Adrenal gland (tissue), 12 donors: ENCODE results near the gene ENDOV. TPM values are rescaled to one million over a fixed set of nuclear protein-coding genes. Genes with fewer than 3 reads are reported as not detected.

Experiments used
- DNase-seq, 7 donors: peaks; one replicate each; pipeline ENCODE4 v3.0.0-alpha.2; 2019 to 2020
- H3K27ac ChIP-seq, 5 donors: fragments of 200-600 bp; sonication (generic) in 4 of 5; 1 replicate in 3 of 5; 2 replicates in 2 of 5; pipeline versions ENCODE4 v1.5.1 to v1.8.0; 2016 to 2020; ENCODE audit warnings: mild to moderate bottlenecking in 1 of 5
- H3K27me3 ChIP-seq: fragments of 200-600 bp; 2 replicates; pipeline ENCODE4 v1.8.0; 2021
- H3K36me3 ChIP-seq, 2 donors: fragments of 200-600 bp; replicated peaks in 1 of 2; 1 replicate in 1 of 2; 2 replicates in 1 of 2; pipeline versions ENCODE4 v1.5.1 to v1.8.0; 2018 to 2022
- H3K4me1 ChIP-seq, 2 donors: fragments of 200-600 bp; replicated peaks in 1 of 2; 1 replicate in 1 of 2; 2 replicates in 1 of 2; pipeline versions ENCODE4 v1.5.1 to v1.8.0; 2018 to 2021
- H3K4me3 ChIP-seq, 4 donors: fragments of 200-600 bp; sonication (generic) in 3 of 4; one replicate each; pipeline ENCODE4 v1.5.1; 2016 to 2018
- H3K9me3 ChIP-seq, 3 donors: fragments of 200-600 bp; sonication (generic) in 1 of 3; replicated peaks in 1 of 3; 1 replicate in 2 of 3; 2 replicates in 1 of 3; pipeline versions ENCODE4 v1.5.1 to v1.8.0; 2016 to 2021
- POLR2A ChIP-seq, 2 donors: fragments of 450-650 bp; IDR thresholded peaks; one replicate each; pipeline ENCODE4 v1.6.1; 2017; ENCODE audit warnings: antibody characterized with exemption in 2 of 2, mild to moderate bottlenecking in 2 of 2, moderate library complexity in 1 of 2
- WGBS, 4 donors: extraction: QIAGEN DNeasy Blood & Tissue Kit in 2 of 4; methylation state at CpG; one replicate each; pipeline versions ENCODE4 v1.1.5 to v1.1.7; 2013 to 2017; 5-methylcytosine and 5-hydroxymethylcytosine counted together
- intact Hi-C, 2 donors: fragments of 100-400 bp; cut with DNase I; formaldehyde crosslinking; loops; one replicate each; pipeline versions ENCODE4 v1.14.1 to v1.15.0; 2022 to 2023
- polyA plus RNA-seq, 3 donors: library from polyadenylated mRNA; stranded (reverse); fragments of 200-250 nt in 2 of 3; fragments of 350-450 nt in 1 of 3; fragmentation: Illumina TruSeq in 1 of 3; extraction: RNeasy Lipid Tissue Mini Kit (QIAGEN cat#74804) in 1 of 3; gene quantifications; one replicate each; pipeline ENCODE4 v1.2.3, GENCODE V29; 2013 to 2014
- total RNA-seq, 9 donors: library from RNA; depleted of rRNA in 4 of 9; stranded (reverse); fragments of >200 nt in 4 of 9; fragments of 120-200 nt in 1 of 9; fragmentation: NEBNext Ultra II Directional in 1 of 9; extraction: Animal tissue kit (Norgen Biotek cat#: 25700) in 1 of 9; gene quantifications; one replicate each; pipeline versions ENCODE4 v1.1.0 to v1.2.4, GENCODE V29; 2013 to 2023
- TF ChIP-seq, protein P1 (sequence below), 6 experiments: fragments of 450-650 bp in 4 of 6; fragments of 200-600 bp in 2 of 6; sonication (generic) in 1 of 6; IDR thresholded peaks; 1 replicate in 5 of 6; 2 replicates in 1 of 6; pipeline versions ENCODE4 v1.5.1 to v1.8.0; 2016 to 2021; ENCODE audit warnings: antibody characterized with exemption in 6 of 6, mild to moderate bottlenecking in 2 of 6, moderate library complexity in 1 of 6
- donor health status: healthy with polysubstance abuse.
- donor health status: Bipolar disorder and iron deficiency.
- donor health status: DM: yes; HTN: yes; CAD: no.
- donor health status: DM: no; HTN: no; CAD: no.
- donor health status: DM: no; HTN: no; CAD: no.
- donor health status: DM: yes; HTN: yes; CAD: no.

Gene ENDOV
- total and polyA plus RNA-seq, 12 donors: 7.1 to 31.9 (median 18.3) TPM

DNA sequence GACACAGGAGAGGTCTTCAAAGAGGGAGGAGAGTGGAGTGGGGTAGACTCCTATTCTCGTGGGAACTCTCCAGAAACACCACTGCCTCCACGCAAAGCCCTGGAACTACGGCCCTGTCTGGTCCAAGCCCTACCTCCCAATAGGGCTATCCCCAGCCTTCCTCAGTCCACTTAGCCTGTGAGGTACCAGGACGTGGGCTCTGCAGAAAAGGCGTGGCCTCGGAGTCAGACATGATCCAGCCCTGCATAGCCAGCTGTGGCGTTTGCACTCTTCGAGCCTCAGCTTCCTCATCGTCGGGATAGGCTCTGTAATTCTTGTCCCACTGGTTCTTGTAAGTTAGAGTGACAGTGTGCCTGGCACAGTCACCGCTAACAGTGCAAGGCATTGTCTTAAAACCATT is 13.8 kb downstream of the ENDOV start:
- no peak for DNase-seq

DNA sequence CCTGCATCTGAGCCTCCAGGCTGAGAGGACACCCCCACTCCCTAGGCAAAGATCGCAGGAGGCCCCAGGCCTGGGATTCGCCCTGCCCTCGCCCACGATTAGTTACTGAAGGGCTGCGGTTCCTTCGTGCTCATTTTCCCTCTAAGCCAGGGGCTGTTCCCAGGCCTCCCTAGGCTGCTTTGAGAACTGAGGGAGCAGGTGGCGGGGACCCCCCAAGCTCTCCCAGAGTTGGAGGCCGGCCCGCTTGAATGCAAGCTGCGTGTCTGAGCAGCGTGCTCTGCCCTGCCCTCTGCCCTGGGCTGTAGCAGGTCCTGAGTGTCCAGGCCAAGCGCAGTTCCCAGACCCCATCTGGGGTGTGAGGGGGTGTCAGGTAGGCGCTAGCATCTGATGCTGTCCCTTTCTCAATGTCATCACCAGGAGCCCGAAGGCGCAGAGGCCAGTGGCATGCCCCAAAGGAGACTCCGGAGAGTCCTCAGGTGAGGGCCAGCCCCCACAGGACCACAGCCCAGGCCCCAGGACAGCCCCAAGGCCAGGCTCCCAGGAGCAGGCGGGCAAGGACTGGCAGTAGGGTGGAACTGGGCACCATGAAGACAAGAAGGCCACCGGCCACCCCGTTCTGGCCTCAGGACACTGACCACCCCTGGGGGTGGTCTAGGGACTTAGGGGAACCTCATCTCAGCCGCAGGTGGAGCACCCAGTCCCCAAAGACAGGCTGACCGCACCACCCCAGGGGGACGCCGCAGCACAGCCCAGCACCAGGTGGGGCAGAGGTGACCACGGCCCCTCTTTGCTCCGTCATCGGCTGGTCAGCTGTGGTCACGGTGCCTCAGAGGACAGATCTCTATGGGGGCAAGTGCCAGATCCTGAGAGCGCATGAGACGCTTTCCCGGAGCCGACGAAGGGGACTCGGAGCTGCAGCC is 14.6 kb downstream of the ENDOV start:
- Histone ChIP-seq H3K4me1 (peaks cover 0 to 12% of the 10 kb centered on the region in 2 donors), H3K9me3 (no peaks in the 10 kb centered on the region), H3K27ac (no peak overlapping the region), H3K36me3 (no peaks in the 10 kb centered on the region), H3K27me3 (no peaks in the 10 kb centered on the region), H3K4me3 (no peak overlapping the region)
- WGBS, 4 donors: 93 to 96% (median 95%) methylated on average over 13 to 33 of the region's 33 CpGs
- no peak for DNase-seq
- intact Hi-C loops: loop anchor here (5.0 to 10.0 kb wide), 4 partner anchors 43 to 553 kb away; no protein-coding TSS in a partner anchor
- TF ChIP-seq, protein P1, sequence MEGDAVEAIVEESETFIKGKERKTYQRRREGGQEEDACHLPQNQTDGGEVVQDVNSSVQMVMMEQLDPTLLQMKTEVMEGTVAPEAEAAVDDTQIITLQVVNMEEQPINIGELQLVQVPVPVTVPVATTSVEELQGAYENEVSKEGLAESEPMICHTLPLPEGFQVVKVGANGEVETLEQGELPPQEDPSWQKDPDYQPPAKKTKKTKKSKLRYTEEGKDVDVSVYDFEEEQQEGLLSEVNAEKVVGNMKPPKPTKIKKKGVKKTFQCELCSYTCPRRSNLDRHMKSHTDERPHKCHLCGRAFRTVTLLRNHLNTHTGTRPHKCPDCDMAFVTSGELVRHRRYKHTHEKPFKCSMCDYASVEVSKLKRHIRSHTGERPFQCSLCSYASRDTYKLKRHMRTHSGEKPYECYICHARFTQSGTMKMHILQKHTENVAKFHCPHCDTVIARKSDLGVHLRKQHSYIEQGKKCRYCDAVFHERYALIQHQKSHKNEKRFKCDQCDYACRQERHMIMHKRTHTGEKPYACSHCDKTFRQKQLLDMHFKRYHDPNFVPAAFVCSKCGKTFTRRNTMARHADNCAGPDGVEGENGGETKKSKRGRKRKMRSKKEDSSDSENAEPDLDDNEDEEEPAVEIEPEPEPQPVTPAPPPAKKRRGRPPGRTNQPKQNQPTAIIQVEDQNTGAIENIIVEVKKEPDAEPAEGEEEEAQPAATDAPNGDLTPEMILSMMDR (IDR thresholded peaks at IDR 0.05): no peak
- no peak for TF ChIP-seq POLR2A (IDR thresholded peaks at IDR 0.05)

More for the DNA sequence above, 13.8 kb downstream of the ENDOV start:
- H3K4me1 ChIP-seq: peaks cover 0 to 12% of the 10 kb centered on the region in 2 donors
- no peak overlapping the region for H3K27ac ChIP-seq
- intact Hi-C loops: loop anchor here (5.0 to 10.0 kb wide), 4 partner anchors 44 to 554 kb away; no protein-coding TSS in a partner anchor
- no peaks in the 10 kb centered on the region for H3K27me3 ChIP-seq
- H3K4me3 ChIP-seq: no peak overlapping the region
- H3K36me3 ChIP-seq: no peaks in the 10 kb centered on the region
- 92 to 95% (median 93%) methylated on average over 10 to 11 of the region's 11 CpGs for WGBS, 4 donors
- H3K9me3 ChIP-seq: no peaks in the 10 kb centered on the region
- TF ChIP-seq, protein P1 (IDR thresholded peaks at IDR 0.05): no peak
- TF ChIP-seq POLR2A (IDR thresholded peaks at IDR 0.05): no peak

DNA sequence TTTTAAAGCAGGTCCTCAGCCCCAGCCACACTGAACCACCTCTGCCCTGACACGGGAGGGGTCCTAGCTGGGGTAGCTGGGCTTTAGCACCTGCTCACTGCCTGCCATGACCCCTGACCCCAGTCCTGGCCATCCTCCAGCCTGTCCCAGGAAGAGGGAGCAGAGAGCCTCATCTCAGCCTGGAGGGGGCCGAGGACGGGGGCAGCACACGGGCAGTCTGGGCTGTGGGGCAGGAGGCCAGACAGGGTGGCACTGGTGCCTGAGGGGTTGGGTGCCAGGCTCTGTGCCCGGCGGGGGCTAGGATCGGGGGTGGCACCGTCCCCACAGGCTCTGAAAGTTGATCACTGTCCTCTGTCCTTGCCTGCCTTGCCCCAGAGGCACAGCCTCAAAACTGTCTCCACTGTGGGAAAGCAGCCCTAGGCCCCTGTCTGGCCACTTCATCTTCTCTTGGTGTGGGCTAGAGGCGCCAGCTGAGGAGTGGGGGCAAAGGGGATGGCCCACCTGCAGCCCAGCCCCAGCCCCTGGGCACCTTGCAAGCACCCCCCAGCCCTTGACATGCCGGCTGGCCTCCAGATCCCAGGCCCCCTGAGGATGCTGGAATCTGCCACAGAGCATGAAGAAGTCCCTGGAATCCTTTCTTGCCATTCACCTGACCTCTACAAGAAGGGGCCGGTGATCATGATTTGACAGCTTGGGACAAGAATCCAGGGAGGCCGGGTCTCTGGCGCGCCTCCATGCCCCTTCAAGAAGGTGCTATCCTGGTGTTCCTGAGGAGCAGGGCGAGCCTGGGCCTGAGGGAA is 15.7 kb downstream of the ENDOV start:
- DNase-seq: no peak
- Histone ChIP-seq H3K36me3 (no peaks in the 10 kb centered on the region), H3K4me1 (peaks cover 0 to 12% of the 10 kb centered on the region in 2 donors), H3K9me3 (no peaks in the 10 kb centered on the region), H3K27me3 (no peaks in the 10 kb centered on the region), H3K4me3 (no peak overlapping the region), H3K27ac (no peak overlapping the region)
- TF ChIP-seq, protein P1 (IDR thresholded peaks at IDR 0.05): no peak
- no peak for TF ChIP-seq POLR2A (IDR thresholded peaks at IDR 0.05)
- intact Hi-C loops: no loop called here
- WGBS, 4 donors: 65 to 81% (median 77%) methylated on average over 6 to 15 of the region's 15 CpGs
